GM04503 (cell line): ENCODE data around the gene USP14.

Experiments used
- DNase-seq: peaks from one replicate; pipeline ENCODE4 v3.0.0-alpha.2; 2012; ENCODE audit warnings: low read depth

The USP14 gene

DNA sequence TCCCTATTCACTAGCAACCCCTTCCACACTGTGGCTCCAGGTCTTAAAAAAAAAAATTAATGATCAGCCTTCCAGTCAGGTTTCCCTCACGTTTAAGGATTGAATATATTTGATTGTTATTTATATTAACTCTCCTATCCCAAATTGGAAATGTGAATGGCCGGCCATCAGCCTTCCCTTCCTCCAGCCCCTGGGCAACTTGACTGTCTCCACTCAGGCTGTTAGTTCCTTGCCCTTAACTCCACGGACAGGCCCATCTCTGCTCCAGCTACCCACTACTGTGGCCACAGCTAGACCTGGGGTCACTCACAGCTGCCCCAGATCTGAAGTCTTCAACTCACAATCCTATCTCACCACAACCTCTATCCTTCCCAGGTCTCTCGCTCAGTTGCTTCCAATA lies 69.5 kb downstream of the USP14 start:
- DNase-seq = no peak

DNA sequence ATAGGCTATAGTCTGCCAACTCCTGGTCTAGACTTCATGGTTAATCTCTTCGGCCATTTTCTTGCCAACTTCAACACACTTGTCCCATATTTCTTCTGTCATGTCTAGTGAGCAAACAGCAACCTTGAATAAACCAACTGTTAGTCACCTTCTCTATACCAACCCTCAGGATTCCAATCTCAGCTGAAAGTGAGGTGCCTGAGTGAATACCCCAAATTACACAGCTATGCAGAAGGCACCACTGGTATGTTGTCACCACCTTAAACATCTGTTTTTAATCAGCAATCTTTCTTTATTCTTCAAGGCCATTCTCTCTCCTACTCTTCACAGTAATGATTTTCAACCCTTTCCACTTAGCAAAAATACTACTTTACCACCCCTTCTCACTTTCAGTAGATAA lies 70.2 kb downstream of the USP14 start:
- DNase-seq = peak; percentile 10

DNA sequence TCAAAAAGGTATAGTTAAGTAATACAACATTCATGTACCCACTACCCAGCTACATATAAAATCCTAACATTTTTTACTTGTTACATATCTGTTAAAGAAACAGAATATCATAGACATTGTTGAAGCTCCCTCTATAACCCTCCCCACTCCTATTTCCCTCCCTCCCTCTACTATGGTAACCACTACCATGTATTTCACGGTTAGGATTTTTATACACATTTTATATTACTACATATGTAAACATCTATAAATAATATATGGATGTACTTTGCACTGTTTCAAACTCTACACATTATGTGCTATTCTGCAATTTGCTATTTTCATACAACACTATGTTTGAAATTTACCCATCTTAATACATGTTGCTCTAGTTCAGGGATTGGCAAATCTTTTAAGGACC lies 73.2 kb downstream of the USP14 start:
- no peak for DNase-seq

DNA sequence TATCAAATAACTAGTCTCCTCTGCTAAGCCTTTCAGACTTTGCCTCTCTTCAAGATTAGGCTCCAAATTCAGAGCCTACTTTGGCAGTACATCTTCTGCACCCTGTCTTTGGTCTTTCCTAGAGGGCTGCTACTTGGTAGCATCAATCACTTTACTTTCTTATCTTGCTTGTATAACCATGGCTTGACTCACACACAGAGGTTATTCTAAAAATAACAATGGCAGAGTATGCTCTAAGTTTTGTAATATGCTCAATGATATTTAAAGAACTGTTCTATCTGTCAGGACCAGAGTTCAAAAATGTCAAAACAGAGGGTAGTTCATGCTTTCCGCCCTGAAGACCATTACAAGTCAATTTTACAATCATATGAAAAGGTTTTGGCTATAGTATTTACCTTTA lies 81.8 kb downstream of the USP14 start:
- DNase-seq = no peak

DNA sequence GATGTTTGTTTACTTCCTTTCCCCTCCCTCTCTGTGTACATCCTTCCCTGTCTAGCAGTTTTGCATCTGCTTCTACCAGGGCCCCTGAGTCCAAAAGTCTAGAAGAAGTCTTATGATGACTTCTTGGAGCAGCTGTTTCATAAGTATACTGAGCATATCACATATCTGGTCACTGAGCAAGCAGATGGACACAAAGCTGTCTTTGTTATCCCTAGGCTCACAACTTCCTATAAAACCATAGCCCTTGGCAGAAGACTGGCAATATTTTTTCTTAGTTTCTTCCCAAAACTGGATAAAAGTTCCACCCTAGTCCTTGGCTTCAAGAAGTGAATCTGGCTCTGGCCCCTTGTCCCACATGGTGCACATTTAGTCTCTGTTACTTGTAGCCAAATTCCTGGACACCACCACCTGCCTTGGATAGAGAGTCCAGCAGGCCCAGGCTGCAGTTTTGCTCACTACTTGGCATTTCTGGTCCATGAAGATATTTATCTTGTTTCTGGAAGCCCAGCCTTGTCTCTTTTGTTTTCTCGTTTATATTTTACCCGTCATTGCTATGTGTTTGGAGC lies 87.0 kb downstream of the USP14 start:
- DNase-seq = no peak

DNA sequence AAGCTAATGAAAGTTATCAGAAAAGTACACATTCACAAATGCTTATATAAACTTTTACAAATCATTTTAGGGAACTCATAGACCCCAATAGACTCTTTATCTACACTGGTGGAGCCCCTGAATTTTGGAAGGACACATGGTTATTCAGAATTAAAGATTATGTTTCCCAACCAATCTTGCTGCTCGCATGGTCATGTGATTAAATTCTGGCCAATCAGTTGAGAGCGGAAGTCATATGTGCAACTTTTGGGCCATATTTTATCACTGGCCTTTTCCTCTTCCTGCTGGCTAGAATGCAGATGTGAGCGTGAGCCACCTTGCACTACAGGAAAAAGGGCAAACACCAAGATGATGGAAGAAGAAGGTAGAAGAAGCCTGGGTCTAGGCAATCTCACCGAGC lies 89.7 kb downstream of the USP14 start:
- DNase-seq = no peak

DNA sequence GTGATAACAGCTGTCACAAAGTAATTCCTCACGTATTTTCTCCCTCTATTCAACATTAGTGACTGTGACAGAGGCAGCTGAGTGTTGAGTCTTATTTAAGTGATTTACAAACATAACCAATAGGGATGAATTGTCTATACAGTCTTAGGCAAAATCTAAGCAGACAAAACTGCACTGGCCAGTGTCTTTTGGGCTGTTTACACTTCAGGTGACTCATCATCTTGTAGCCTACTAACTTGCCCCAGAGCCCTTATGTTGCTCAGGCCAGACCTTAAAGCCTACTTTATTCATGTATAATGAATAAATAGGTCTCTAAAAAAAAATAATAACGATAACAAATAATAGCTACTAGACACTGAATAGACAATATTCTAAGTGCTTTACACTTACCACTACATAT lies 92.3 kb downstream of the USP14 start:
- DNase-seq = no peak

DNA sequence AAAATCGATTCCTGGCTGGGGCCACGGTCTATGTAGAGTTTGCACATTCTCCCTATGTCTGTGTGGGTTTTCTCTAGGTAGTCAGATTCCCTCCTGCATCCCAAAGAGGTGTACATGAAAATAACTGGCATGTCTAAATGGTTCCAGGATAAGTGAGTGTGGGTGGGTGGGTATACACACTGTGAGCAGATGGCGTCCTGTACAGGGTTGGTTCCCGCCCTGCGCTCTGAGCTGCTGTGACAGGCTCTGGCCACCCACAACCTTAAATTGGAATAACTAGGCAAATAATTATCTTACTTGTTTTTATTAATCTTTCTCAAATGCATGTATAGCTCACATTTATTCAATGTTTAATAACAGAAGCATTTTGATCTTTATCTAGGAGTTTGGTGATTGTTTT lies 93.2 kb downstream of the USP14 start:
- no peak for DNase-seq

DNA sequence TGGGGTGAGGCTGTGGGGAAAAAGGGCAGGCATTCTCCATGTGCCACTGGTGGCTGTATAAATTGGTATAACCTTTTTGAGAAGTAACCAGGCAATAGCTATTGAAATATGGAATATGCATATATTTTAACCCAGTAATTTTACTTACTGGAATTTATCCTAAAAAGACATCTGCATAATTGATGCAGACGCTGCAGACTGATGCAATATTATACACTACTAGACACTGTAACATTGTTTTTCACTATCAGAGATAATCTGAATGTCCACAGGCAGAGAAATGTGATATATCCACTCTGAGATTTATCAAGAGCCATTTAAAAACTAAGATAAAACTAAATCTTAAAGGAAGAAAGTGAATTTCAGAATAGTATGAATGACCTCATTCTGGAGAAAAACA lies 94.8 kb downstream of the USP14 start:
- no peak for DNase-seq

DNA sequence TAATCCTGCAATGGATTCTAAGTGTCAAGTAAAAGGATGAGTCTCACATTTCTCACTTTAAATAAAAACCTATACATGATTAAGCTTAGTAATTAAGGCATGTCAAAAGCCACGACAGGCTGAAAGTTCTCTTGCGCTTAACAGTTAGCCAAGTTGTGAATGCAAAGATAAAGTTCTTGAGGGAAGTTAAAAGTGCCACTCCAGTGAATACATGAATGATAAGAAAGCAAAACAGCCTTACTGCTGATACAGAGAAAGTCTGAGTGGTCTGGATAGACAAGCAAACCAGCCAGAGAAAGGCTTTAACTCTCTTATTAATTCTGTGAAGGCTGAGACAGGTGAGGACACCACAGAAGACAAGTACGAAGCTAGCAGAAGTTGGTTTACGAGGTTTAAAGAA lies 96.8 kb downstream of the USP14 start:
- no peak for DNase-seq

DNA sequence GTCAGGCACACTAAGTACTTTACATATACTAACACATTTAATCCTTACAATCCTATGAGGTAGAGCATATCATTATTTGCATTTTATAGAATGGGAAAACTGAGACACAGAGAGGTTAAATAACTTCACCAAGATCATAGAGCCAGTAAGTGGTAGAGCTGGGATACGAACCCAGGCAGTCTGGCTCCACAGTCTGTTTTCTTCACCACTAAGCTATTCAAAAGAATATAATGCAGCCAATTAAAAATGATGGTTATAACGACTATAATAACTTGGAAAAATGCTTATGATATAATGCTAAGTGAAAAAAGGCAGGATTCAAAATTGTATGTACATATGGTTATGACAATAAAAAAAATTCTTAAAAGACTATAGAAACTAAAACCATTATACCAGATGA lies 102.2 kb downstream of the USP14 start:
- no peak for DNase-seq

DNA sequence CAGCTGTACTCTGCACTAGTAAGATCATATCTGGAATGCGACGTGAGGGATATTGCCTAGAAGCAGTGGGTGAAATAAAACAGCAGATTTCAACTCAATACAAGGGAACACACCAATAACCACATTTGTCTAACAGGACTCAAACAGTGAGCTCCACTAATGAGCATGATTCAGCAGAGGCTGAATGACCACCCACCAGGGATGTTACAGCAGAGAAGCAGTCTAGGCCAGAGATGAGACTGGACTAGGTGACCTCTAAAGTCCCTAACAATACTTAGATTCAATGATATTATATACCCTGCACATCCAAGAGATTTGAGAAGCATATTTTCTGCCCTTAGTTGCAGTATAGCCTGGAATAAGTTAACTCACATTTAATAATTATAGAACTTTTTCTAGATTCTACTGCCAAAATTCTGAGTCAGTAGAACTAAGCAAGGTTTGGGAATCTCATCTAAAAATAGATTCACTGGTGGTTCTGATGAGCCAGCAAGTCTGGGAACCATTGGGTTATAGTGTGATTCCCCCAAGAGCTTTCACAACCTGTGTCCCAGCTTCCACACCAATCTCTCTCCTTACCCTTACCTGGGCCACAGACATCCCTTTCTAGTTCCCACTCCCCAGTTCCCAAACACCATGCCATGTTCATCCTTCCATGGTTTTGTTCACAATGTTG lies 103.2 kb downstream of the USP14 start:
- DNase-seq = peak; percentile 20
